HG03060 (cell line): ENCODE measurements around the gene CUL9.
A peak's percentile ranks its signal among the peaks of the same experiment; 100 is the strongest.

Source experiments
- ATAC-seq: cut with Tn5 transposase; IDR thresholded peaks from one replicate; pipeline ENCODE4 v1.9.1; 2021; ENCODE audit warnings: low read depth, moderate number of reproducible peaks; ENCODE audit not compliant: unreplicated experiment

The CUL9 gene

GRCh38 chr6:43226192-43226851, 44.3 kb downstream of the CUL9 start:
- ATAC-seq, result no peak

- peak; percentile 37 for ATAC-seq
Observed at GRCh38 chr6:43228951-43229802, 47.2 kb downstream of the CUL9 start, which contains the start of gene DNPH1. Gene DNPH1 (minus strand): TSS chr6:43229481. CDS start chr6:43229456, 25 bp downstream.

- ATAC-seq, result no peak
Observed at GRCh38 chr6:43229803-43230620, 48.0 kb downstream of the CUL9 start.

DNA sequence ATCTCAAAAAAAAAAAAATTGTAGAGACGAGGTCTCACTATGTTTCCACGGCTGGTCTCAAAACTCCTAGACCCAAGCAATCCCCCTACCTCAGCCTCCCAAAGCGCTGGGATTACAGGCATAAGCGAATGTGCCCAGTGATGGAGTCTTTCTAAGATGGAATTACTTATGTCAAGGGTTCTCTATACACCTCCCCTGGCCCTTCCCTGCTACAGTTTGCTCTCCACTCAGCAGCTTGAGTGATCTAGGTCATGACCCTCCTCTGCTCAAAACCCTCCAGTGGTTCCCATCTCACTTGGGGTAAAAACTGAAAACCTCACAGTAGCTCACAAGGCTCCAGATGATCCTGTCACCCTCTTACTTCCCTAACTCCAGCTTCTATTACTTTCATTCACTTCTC, 49.1 kb downstream of the CUL9 start:
- no peak for ATAC-seq

DNA sequence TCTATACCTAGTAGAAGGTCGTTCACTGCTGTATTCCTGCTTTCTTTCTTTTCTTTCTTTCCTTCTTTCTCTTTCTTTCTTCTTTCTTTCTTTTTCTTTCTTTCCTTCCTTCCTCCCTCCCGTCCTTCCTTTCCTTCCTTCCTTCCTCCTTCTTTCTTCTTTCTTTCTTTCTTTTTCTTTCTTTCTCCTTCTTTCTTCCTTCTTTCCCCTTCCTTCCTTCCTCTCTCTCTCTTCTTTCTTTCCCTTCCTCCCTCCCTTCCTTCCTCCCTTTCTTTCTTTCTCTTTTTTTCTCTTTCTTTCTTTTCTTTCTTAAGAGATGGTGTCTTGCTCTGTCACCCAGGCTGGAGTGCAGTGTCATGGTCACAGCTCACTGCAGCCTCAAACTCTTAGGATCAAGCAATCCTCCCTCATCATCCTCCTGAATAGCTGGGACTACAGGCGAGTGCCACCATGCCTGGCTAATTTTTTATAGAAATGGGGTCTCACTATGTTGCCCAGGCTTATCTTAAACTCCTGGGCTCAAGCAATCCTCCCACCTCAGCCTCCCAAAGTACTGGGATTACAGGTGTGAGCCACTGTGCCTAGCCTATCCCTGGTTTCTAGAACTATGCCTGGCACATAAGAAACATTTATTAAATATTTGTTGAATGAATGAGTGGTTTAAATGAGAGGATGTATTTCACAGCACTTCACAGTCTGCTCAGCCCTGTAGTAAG, 49.9 kb downstream of the CUL9 start:
- ATAC-seq, result no peak

- ATAC-seq, result no peak
Observed at GRCh38 chr6:43235841-43236240, 53.8 kb downstream of the CUL9 start.

- ATAC-seq, result no peak
Observed at GRCh38 chr6:43239054-43239453, 57.1 kb downstream of the CUL9 start.

DNA sequence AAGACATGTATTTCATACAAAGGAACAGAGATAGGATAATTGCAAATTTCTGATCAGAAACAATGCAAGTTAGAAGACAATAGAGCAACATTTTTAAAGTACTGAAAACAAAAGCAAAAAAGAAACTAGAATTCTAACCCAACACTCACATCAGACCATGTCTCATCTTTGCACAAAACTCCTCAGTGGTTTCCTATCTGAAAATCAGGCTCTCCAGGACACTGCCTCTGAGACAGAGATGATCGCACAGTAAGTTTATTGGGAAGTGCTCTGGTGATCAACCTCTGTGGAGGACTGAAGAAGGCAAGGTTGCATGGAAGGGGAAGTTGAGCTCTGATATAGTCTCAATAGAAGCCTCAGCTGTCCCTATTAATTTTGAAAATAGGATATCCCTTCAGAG, 59.0 kb downstream of the CUL9 start:
- ATAC-seq, result no peak

GRCh38 chr6:43241446-43241845, 59.5 kb downstream of the CUL9 start:
- ATAC-seq, result no peak

GRCh38 chr6:43242908-43243663, 61.1 kb downstream of the CUL9 start, which contains the start of gene TTBK1:
Gene TTBK1 (plus strand): TSS chr6:43243481. CDS start chr6:43246661, 3,180 bp downstream.
- ATAC-seq, result no peak

GRCh38 chr6:43243664-43244321, 61.8 kb downstream of the CUL9 start:
- no peak for ATAC-seq

GRCh38 chr6:43246301-43247113, 64.5 kb downstream of the CUL9 start:
- ATAC-seq, result no peak

- no peak for ATAC-seq
Observed at GRCh38 chr6:43247114-43247999, 65.4 kb downstream of the CUL9 start.

DNA sequence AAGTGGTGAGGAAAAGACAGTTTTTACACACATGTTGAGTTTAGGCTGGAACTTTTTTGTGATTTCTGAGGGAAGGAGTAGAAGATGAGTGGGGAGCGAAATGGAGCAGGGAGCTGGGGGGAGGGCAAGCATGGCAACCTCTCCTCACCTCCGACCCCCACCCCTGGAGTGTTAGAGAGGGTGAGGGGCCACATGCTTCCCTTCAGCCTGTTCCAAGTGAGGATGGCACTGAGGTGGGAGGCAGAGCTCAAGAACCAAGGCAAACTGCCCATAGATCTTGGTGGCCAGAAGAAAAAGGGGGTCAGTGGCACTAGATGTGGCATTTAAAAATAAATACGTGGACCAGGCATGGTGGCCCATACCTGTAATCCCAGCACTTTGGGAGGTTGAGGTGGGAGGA, 66.1 kb downstream of the CUL9 start:
- ATAC-seq, result no peak

DNA sequence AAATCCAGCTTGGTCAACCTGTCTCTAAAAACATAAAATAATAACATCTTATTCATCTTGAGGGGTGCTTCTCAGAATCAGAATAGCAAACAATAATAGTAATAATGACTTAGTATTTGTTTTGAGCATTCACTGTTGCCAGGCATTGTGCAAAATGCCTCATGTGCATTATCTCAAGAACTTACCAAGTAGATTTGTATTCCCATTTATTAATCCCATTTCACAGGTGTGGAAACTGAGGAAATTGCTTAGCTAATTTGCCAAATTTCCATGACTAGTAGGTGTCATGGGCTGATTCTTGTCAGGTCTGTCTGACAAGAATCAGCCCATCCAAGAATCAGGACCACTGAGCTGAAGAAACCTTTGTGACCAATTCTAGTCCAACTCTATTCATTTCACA, 66.8 kb downstream of the CUL9 start:
- ATAC-seq, result no peak

DNA sequence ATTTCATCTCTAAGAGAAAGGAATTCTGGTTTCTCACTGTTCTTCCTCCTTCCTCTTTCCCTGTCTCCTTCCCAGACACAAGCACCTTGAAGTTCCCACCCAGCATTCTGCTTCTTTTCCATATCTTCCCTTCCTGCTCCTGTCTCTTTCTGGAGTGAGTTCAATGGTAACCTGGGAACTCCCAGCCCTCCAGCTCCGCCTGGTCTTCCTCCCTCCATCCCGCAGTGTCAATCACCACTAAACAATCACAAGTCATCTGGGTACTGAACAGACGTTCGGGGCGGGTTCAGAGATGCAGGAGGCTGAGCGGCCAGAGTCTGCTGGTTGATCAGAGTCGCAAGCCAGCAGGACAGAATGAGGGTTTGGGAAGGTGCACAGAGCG, 69.0 kb downstream of the CUL9 start:
- no peak for ATAC-seq

GRCh38 chr6:43253401-43253800, 71.4 kb downstream of the CUL9 start:
- no peak for ATAC-seq
